ENCODE measurements around the gene CCDC27. TPM values are rescaled to one million over a fixed set of nuclear protein-coding genes. Genes with fewer than 3 reads are reported as not detected.

Gene CCDC27
- total RNA-seq, 1 experiment from 2014 or later: 0.13 TPM

DNA sequence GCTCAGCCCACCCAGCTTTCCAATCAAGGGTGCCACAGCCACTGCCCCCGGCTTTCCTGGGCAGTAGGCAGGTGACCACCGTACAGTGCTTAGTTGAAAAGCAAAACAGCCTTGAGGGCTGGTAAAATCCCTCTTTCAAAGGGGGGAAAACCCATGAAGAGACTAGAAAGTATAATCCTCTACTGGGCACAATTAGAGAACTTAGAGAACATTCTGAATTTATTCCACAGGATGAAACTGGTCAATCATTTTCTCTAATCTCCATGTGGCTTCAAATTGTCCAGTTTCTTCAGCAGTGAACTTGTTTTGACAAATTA, 59.3 kb downstream of the CCDC27 start:
- DNase-seq (ENCODE audit: low spot score): no peak
- ATAC-seq: no peak
- H3K4me3 Mint-ChIP-seq: no peak overlapping the region
- peaks cover 2% of the 10 kb centered on the region for H3K4me1 Mint-ChIP-seq
- peaks cover 12% of the 10 kb centered on the region for H3K9me3 Mint-ChIP-seq
- ChIA-PET CTCF (interaction anchor here (0.7 to 1.9 kb wide), 6 partner anchors 10 to 36 kb away, joined by 3 to 9 read pairs (median 4); partner anchors contain the start of gene LRRC47), POLR2A (no interaction called here)
- TF ChIP-seq CREB1 (CRISPR knock-in tag; IDR thresholded peaks at IDR 0.05): no peak
- no peak for TF ChIP-seq NR1H2 (CRISPR knock-in tag; IDR thresholded peaks at IDR 0.05)
- peaks cover 4% of the 10 kb centered on the region; the same call in 1 of the 2 replicates for H3K36me3 Mint-ChIP-seq
- no peak overlapping the region for H3K27ac Mint-ChIP-seq
- H3K27me3 Mint-ChIP-seq (ENCODE audit: low read depth): peaks cover 3% of the 10 kb centered on the region; the same call in 1 of the 2 replicates

DNA sequence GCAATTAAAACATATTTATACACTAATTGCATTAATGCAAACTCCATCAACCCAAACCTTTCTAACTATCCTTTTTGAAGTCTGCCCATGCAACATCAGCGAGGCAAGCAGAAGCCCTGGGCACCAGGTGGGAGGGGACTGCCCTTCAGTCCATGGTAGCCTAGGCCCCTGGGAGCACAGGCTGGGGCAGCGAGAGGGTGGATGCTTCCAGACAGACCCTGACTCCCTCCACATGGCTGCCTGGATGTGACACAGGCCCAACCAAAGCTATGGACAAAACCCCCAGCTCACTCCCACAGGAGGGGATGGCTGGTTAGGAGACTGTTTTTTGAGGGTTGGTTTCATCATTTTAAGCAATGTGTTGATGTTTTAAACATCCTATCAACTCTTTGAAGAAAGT, 61.8 kb downstream of the CCDC27 start:
- ATAC-seq: no peak

DNA sequence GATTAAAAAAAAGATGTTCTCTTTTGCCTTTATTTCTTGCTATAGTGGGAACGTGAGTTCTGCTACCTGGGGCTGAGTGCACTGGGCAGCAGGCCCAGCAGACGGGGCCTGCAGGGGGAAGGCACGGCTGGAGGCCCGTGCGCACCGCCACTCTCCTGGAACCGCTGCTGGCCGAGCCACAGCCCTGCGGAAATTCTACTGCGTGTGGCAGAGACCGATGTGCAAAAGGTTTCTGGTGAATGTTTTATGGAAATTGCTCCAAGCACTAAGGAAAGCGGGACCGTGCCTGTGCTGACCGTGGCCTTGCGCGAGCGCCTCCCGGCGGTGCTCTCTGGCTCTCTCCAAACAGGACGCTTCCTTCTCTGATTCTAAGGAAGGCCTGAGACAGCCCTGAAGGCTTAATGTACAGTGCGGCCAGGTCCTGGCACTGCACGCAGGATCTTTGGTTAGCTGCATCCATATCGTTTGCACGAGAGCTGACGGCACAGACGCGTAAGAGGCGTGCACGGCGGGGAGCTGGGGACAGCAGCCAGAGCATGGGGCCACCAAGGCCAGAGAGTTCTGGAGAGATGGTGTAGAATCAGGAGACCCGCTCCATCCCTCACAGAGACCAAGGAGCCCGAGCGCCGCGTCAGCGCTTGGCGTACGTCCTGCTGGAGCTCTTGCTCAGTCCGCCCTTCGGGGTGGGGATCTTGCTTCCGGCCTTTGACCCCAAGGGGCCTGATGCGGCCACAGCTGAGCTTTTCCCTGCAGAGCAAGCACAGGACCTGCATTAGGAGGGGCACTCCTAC, 62.7 kb downstream of the CCDC27 start:
- CTCF ChIA-PET: interaction anchor here (1.1 kb wide), 1 partner anchor 13 kb away, joined by 4 read pairs; no protein-coding TSS in a partner anchor
- H3K9me3 Mint-ChIP-seq: peaks cover 3% of the 10 kb centered on the region
- no peaks in the 10 kb centered on the region for H3K27me3 Mint-ChIP-seq (ENCODE audit: low read depth)
- no peak overlapping the region for H3K4me3 Mint-ChIP-seq
- no peak overlapping the region for H3K27ac Mint-ChIP-seq
- ATAC-seq (no peak), DNase-seq (ENCODE audit: low spot score) (no peak)
- peaks cover 1% of the 10 kb centered on the region for H3K36me3 Mint-ChIP-seq
- peaks cover 2% of the 10 kb centered on the region for H3K4me1 Mint-ChIP-seq
- POLR2A ChIA-PET: no interaction called here
- TF ChIP-seq FOXP1 (CRISPR knock-in tag; IDR thresholded peaks at IDR 0.05; ENCODE audit: borderline replicate concordance) (no peak), FOXK1 (CRISPR knock-in tag; IDR thresholded peaks at IDR 0.05) (no peak), ZNF396 (CRISPR knock-in tag; IDR thresholded peaks at IDR 0.05; ENCODE audit: borderline replicate concordance) (no peak), JAZF1 (CRISPR knock-in tag; IDR thresholded peaks at IDR 0.05) (no peak), MYBL2 (CRISPR knock-in tag; IDR thresholded peaks at IDR 0.05) (no peak), TEAD4 (CRISPR knock-in tag; IDR thresholded peaks at IDR 0.05) (no peak), FOXJ3 (CRISPR knock-in tag; IDR thresholded peaks at IDR 0.05; ENCODE audit: borderline replicate concordance) (no peak), ZNF121 (CRISPR knock-in tag; IDR thresholded peaks at IDR 0.05) (no peak), SMAD3 (CRISPR knock-in tag; IDR thresholded peaks at IDR 0.05; ENCODE audit: borderline replicate concordance) (no peak), TEAD1 (CRISPR knock-in tag; IDR thresholded peaks at IDR 0.05) (no peak)
- TF ChIP-seq, protein P1, sequence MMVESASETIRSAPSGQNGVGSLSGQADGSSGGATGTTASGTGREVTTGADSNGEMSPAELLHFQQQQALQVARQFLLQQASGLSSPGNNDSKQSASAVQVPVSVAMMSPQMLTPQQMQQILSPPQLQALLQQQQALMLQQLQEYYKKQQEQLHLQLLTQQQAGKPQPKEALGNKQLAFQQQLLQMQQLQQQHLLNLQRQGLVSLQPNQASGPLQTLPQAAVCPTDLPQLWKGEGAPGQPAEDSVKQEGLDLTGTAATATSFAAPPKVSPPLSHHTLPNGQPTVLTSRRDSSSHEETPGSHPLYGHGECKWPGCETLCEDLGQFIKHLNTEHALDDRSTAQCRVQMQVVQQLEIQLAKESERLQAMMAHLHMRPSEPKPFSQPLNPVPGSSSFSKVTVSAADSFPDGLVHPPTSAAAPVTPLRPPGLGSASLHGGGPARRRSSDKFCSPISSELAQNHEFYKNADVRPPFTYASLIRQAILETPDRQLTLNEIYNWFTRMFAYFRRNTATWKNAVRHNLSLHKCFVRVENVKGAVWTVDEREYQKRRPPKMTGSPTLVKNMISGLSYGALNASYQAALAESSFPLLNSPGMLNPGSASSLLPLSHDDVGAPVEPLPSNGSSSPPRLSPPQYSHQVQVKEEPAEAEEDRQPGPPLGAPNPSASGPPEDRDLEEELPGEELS (CRISPR knock-in tag; IDR thresholded peaks at IDR 0.05): no peak
- TF ChIP-seq, protein P2, sequence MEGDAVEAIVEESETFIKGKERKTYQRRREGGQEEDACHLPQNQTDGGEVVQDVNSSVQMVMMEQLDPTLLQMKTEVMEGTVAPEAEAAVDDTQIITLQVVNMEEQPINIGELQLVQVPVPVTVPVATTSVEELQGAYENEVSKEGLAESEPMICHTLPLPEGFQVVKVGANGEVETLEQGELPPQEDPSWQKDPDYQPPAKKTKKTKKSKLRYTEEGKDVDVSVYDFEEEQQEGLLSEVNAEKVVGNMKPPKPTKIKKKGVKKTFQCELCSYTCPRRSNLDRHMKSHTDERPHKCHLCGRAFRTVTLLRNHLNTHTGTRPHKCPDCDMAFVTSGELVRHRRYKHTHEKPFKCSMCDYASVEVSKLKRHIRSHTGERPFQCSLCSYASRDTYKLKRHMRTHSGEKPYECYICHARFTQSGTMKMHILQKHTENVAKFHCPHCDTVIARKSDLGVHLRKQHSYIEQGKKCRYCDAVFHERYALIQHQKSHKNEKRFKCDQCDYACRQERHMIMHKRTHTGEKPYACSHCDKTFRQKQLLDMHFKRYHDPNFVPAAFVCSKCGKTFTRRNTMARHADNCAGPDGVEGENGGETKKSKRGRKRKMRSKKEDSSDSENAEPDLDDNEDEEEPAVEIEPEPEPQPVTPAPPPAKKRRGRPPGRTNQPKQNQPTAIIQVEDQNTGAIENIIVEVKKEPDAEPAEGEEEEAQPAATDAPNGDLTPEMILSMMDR (IDR thresholded peaks at IDR 0.05): no peak
- TF ChIP-seq, protein P3, sequence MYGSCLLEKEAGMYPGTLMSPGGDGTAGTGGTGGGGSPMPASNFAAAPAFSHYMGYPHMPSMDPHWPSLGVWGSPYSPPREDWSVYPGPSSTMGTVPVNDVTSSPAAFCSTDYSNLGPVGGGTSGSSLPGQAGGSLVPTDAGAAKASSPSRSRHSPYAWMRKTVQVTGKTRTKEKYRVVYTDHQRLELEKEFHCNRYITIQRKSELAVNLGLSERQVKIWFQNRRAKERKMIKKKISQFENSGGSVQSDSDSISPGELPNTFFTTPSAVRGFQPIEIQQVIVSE (CRISPR knock-in tag; IDR thresholded peaks at IDR 0.05; ENCODE audit: borderline replicate concordance): no peak
- TF ChIP-seq, protein P4, sequence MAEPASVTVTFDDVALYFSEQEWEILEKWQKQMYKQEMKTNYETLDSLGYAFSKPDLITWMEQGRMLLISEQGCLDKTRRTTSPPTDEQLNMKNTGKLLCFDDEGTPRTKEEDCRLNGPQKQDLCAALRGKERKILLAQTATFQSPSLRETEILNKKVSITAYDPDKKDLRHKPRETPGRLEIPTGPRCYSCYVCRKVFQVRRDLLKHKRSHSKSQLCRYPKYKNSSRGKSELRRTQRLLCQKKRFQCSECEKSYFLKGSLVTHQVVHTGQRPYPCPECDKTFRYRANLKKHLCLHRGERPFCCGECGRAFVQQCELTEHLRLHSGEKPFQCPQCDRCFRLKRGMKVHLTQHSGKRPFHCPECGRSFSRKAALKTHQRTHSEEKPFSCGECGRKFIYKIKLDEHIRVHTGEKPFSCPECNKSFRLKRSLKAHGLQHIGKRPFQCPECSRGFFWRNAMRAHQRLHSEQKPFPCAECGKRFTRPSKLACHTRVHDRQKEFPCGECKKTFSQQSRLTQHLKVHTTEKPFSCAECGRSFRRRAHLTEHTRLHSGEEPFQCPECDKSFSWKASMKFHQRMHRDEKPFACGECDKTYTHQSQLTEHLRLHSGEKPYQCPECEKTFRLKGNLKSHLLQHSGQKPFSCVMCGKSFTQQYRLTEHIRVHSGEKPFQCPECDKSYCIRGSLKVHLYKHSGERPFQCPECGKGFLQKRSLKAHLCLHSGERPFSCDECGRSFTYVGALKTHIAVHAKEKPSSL (CRISPR knock-in tag; conservative IDR thresholded peaks at IDR 0.05): no peak

More for the DNA sequence above, 61.8 kb downstream of the CCDC27 start:
- no peak for TF ChIP-seq ESRRA (CRISPR knock-in tag; IDR thresholded peaks at IDR 0.05; ENCODE audit: borderline replicate concordance)
- TF ChIP-seq, protein P5, sequence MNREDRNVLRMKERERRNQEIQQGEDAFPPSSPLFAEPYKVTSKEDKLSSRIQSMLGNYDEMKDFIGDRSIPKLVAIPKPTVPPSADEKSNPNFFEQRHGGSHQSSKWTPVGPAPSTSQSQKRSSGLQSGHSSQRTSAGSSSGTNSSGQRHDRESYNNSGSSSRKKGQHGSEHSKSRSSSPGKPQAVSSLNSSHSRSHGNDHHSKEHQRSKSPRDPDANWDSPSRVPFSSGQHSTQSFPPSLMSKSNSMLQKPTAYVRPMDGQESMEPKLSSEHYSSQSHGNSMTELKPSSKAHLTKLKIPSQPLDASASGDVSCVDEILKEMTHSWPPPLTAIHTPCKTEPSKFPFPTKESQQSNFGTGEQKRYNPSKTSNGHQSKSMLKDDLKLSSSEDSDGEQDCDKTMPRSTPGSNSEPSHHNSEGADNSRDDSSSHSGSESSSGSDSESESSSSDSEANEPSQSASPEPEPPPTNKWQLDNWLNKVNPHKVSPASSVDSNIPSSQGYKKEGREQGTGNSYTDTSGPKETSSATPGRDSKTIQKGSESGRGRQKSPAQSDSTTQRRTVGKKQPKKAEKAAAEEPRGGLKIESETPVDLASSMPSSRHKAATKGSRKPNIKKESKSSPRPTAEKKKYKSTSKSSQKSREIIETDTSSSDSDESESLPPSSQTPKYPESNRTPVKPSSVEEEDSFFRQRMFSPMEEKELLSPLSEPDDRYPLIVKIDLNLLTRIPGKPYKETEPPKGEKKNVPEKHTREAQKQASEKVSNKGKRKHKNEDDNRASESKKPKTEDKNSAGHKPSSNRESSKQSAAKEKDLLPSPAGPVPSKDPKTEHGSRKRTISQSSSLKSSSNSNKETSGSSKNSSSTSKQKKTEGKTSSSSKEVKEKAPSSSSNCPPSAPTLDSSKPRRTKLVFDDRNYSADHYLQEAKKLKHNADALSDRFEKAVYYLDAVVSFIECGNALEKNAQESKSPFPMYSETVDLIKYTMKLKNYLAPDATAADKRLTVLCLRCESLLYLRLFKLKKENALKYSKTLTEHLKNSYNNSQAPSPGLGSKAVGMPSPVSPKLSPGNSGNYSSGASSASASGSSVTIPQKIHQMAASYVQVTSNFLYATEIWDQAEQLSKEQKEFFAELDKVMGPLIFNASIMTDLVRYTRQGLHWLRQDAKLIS (CRISPR knock-in tag; IDR thresholded peaks at IDR 0.05; ENCODE audit: borderline replicate concordance): no peak
- Mint-ChIP-seq H3K4me1 (peaks cover 2% of the 10 kb centered on the region), H3K27ac (no peak overlapping the region), H3K36me3 (no peaks in the 10 kb centered on the region; the same call in 1 of the 2 replicates), H3K27me3 (ENCODE audit: low read depth) (no peaks in the 10 kb centered on the region; the same call in 1 of the 2 replicates), H3K4me3 (no peak overlapping the region), H3K9me3 (peaks cover 4% of the 10 kb centered on the region)
- CTCF ChIA-PET: no interaction called here
- POLR2A ChIA-PET: no interaction called here
- DNase-seq (ENCODE audit: low spot score): no peak
